GM18499 (cell line): ENCODE results near the gene PER3.

Source experiments
- ATAC-seq: cut with Tn5 transposase; IDR thresholded peaks from one replicate; pipeline ENCODE4 v1.9.1; 2021; ENCODE audit warnings: moderate number of reproducible peaks; ENCODE audit not compliant: insufficient read depth, unreplicated experiment

The PER3 gene

DNA sequence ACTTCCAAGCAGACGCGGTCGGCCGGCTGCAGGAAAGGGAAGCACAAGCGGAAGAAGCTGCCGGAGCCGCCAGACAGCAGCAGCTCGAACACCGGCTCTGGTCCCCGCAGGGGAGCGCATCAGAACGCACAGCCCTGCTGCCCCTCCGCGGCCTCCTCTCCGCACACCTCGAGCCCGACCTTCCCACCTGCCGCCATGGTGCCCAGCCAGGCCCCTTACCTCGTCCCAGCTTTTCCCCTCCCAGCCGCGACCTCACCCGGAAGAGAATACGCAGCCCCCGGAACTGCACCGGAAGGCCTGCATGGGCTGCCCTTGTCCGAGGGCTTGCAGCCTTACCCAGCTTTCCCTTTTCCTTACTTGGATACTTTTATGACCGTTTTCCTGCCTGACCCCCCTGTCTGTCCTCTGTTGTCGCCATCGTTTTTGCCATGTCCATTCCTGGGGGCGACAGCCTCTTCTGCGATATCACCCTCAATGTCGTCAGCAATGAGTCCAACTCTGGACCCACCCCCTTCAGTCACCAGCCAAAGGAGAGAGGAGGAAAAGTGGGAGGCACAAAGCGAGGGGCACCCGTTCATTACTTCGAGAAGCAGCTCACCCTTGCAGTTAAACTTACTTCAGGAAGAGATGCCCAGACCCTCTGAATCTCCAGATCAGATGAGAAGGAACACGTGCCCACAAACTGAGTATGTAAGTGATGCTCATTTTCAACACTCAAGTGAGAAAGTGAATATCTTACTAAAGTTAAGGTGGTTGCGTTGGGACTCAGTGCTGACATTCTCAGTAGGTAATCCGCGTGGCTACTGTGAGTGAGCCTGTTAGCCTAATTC lies 43.2 kb downstream of the PER3 start:
- no peak for ATAC-seq

DNA sequence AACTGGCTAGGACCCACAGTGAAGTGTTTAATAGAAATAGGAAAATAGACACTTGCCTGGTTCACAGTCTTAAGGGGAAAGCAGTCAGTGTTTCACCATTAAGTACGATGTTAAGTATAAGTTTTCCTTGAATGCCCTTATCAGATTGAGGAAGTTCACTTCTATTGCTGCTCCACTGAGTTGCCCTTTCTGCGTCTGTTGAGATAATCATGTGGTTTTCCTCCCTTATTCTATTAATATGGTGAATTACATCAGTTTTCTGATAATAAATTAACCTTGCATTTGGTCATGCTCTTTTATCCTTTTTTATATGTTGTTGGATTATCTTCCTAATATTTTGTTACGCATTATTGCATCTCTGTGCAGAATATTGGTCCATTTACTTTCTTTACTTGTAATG lies 47.4 kb downstream of the PER3 start:
- ATAC-seq: no peak

GRCh38 chr1:7833035-7833434 lies 48.9 kb downstream of the PER3 start:
- ATAC-seq: no peak

DNA sequence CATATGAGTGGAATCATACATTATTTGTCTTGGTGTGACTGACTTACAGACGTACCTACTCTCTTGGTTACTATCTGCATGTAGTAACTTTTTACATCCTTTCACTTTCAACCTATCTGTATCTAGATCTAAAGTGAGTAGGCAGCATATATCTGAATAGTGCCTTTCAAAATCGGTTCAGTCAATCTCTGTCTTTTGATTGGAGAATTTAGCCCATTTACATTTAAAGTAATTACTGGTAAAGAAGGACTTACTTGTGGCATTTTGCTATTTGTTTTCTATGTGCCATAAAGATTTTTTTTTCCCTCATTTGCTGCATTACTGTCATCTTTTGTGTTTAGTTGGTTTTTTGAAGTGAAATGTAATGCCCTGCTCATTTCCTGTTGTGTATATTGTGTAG lies 54.6 kb downstream of the PER3 start:
- ATAC-seq: no peak

DNA sequence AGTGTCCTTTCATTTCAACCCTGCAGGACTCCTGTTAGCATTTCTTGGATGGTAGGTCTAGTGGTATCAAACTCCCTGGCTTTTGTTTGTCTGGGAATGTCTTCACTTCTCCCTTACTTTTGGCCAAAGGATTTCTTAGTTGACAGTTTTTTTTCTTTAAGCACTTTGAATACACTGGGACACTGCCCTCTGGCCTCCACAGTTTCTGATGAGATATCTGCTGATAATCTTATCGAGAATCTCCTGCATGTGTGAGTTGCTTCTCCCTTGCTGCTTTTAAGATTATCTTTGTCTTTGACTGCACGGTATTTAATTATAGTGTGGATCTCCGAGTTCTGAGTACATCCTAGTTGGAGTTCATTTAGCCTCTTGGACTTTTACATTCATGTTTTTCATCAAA lies 55.4 kb downstream of the PER3 start:
- no peak for ATAC-seq

- ATAC-seq: no peak
Measured at GRCh38 chr1:7842517-7842916, 58.4 kb downstream of the PER3 start.

GRCh38 chr1:7845761-7846160 lies 61.7 kb downstream of the PER3 start:
- no peak for ATAC-seq

GRCh38 chr1:7846656-7847055 lies 62.6 kb downstream of the PER3 start:
- no peak for ATAC-seq

DNA sequence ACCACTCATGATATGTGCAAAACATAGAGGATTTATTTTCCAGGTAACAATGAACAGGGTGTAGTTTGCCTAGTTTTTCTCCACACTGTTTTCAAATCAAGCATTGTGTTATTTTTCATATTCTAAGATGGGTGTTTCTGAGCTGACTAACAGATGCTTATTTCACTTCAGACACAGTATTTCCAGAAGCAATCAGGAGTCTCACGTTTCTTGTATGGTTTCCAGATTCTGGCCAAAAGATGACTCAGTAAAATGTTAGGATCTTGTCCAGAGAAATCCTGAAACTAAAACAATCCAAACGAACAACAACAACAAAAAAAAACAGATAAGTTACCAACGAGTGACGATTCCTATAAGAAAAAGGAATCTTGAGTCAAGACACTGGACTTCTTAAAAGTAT lies 63.5 kb downstream of the PER3 start:
- ATAC-seq: no peak

GRCh38 chr1:7850786-7851185 lies 66.7 kb downstream of the PER3 start:
- ATAC-seq: no peak

GRCh38 chr1:7852804-7853683 lies 69.0 kb downstream of the PER3 start, which contains the start of gene UTS2:
Gene UTS2, minus strand, starts transcription at chr1:7853065. Its CDS starts 62 bp downstream, at chr1:7853003.
- no peak for ATAC-seq

GRCh38 chr1:7853684-7854026 lies 69.6 kb downstream of the PER3 start:
- no peak for ATAC-seq

DNA sequence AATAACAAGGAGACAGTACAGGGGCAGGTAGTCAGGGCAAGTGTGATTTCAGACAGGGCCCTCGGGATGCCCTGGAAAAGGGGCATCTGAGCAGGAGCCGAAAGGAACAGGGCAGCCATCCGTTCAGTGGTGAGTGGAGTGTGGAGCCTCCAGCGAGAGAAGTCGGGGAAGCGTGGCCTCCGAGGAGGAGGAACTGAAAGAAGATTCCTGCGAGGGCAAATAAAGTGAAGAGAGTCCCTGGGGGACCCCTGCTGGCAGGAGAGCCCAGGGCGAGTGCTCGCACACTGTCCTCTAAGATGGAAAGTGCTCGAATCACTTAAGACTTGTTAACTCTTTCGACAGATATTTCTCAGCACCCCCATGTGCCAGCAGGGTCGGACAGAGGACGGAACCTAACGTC lies 72.3 kb downstream of the PER3 start:
- no peak for ATAC-seq

DNA sequence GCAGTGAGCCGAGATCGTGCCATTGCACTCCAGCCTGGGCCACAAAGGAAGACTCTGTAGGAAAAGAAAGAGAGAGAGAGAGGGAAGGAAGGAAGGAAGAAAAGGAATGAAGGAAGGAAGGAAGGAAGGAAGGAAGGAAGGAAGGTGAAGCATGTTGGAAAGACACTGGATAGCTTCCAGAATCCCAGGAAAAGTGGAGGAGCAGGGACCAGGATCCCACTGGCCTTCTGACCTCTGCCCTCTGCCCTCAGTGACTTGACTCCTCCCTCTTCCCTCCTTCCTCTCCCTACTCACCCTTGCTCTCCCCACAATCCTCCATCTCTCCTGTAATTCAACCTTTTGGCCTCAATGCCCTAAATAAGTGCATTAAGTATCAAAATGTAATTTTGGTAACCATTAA lies 72.9 kb downstream of the PER3 start:
- no peak for ATAC-seq

- ATAC-seq: no peak
Measured at GRCh38 chr1:7857985-7858384, 73.9 kb downstream of the PER3 start.

GRCh38 chr1:7859406-7859805 lies 75.3 kb downstream of the PER3 start:
- ATAC-seq: no peak

GRCh38 chr1:7860130-7860529 lies 76.0 kb downstream of the PER3 start:
- no peak for ATAC-seq

DNA sequence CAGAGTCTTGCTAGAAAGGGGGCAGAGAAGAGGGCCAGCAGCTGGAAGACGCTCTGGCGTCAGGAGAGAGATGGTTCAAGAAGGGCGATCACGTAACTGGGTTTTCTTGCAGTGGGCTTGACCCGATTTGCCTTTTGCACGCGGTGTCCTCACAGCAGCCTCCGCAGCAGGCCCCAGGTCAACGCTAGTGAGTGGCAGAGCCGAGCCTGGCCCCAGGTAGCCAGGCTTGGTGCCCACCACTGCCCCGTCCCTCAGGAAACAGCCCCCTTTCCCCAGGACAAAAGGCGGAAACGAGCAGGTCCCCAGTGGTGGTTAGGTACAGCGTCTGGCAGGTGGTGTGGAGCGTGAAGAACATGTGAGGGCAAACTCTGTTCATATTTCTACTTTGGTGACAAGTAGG lies 77.4 kb downstream of the PER3 start:
- no peak for ATAC-seq

DNA sequence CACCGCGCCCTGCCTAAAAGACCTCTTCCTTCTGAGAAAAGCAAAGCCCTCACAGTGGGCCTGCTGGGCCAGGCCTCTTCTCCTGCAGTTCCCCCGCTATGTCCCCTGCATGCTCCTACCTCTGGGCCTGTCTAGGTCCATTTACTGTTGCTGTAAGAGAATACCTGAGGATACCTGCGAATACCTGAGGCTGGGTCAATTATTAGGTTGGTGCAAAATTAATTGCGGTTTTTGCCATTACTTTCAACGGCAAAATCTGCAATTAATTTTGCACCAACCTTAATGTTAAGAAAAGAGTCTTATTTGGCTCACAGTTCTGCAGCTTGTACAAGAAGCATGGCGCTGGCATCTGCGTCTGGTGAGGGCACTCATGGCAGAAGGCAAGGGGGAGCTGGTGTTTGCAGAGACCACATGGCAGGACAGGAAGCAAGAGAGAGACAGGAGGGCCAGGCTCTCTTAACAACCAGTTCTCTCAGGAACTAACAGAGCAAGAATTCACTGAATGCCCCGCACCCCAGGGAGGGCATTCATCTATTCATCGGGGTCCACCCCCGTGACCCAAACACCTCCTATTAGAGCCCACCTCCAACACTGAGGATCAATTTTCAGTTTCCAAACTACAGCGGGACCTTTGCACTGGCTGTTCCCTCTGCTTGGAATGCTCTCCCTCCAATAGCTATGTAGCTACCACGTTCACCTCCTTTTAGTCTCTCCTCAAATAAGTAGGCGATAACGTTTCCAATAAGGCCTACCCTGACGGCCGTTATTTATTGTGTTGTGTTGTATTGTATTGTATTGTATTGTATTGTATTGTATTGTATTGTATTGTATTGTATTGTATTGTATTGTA lies 78.3 kb downstream of the PER3 start:
- no peak for ATAC-seq

GRCh38 chr1:7863756-7864328 lies 79.8 kb downstream of the PER3 start:
- ATAC-seq: no peak
